Gastrocnemius medialis (tissue), 4 donors: ENCODE data around the gene CHRDL1. TPM values are rescaled to one million over a fixed set of nuclear protein-coding genes. Genes with fewer than 3 reads are reported as not detected.

Experiments
- ATAC-seq, 2 donors: fragments of 150-250 bp; one replicate each; pipeline ENCODE4 v1.9.1; 2016
- DNase-seq, 2 donors: peaks; one replicate each; pipeline ENCODE4 v3.0.0-alpha.2; 2019
- H3K27ac ChIP-seq, 4 donors: fragments of 200-600 bp; sonication (generic); 1 replicate in 1 of 4; 2 replicates in 3 of 4; pipeline ENCODE4 v1.5.1; 2016 to 2018; ENCODE audit warnings: mild to moderate bottlenecking in 2 of 4, moderate library complexity in 1 of 4
- H3K27me3 ChIP-seq, 3 donors: fragments of 200-600 bp; sonication (generic) in 2 of 3; 1 replicate in 1 of 3; 2 replicates in 2 of 3; pipeline versions ENCODE4 v1.5.1 to v1.6.0; 2016 to 2019; ENCODE audit warnings: mild to moderate bottlenecking in 1 of 3, moderate library complexity in 1 of 3
- H3K36me3 ChIP-seq, 2 donors: fragments of 200-600 bp; sonication (generic) in 1 of 2; one replicate each; pipeline ENCODE4 v1.5.1; 2017 to 2018
- H3K4me1 ChIP-seq, 2 donors: fragments of 200-600 bp; sonication (generic) in 1 of 2; one replicate each; pipeline ENCODE4 v1.5.1; 2016 to 2017; ENCODE audit warnings: mild to moderate bottlenecking in 2 of 2
- H3K4me3 ChIP-seq, 4 donors: fragments of 200-600 bp; sonication (generic) in 3 of 4; 1 replicate in 1 of 4; 2 replicates in 3 of 4; pipeline ENCODE4 v1.5.1; 2016 to 2019; ENCODE audit warnings: mild to moderate bottlenecking in 2 of 4
- H3K9me3 ChIP-seq, 3 donors: fragments of 200-600 bp; sonication (generic) in 2 of 3; 1 replicate in 1 of 3; 2 replicates in 2 of 3; pipeline ENCODE4 v1.5.1; 2016 to 2019
- POLR2A ChIP-seq, 2 donors: fragments of 450-650 bp; IDR thresholded peaks; one replicate each; pipeline ENCODE4 v1.6.1; 2017; ENCODE audit warnings: antibody characterized with exemption in 2 of 2, mild to moderate bottlenecking in 2 of 2, moderate library complexity in 2 of 2
- in situ Hi-C, 4 donors: fragments of 200-750 bp; cut with MboI; loops; one replicate each; pipeline versions ENCODE4 v1.15.0 to v1.8.0; 2017; ENCODE audit warnings: low sequenced_read_pairs in 4 of 4
- intact Hi-C: fragments of 100-400 bp; cut with DNase I; formaldehyde crosslinking; loops from one replicate; pipeline ENCODE4 v1.15.1; 2023; ENCODE audit warnings: low total_unique reads
- total RNA-seq, 4 donors: library from RNA; depleted of rRNA; stranded (reverse); fragments of >200 nt; gene quantifications; one replicate each; pipeline versions ENCODE4 v1.1.0 to v1.2.3, GENCODE V29; 2016
- TF ChIP-seq, protein P1 (sequence below), 5 experiments: fragments of 450-650 bp in 3 of 5; fragments of 200-600 bp in 2 of 5; sonication (generic) in 2 of 5; IDR thresholded peaks in 4 of 5; conservative IDR thresholded peaks in 1 of 5; 1 replicate in 4 of 5; 2 replicates in 1 of 5; pipeline ENCODE4 v1.5.1; 2016 to 2019; ENCODE audit warnings: antibody characterized with exemption in 5 of 5, mild to moderate bottlenecking in 3 of 5, moderate library complexity in 3 of 5

The CHRDL1 gene
- total RNA-seq, 4 donors from 2014 or later = 2.7 to 5.5 (median 3.0) TPM

GRCh38 chrX:110706446-110706845 is 89.2 kb downstream of the CHRDL1 start:
- intact Hi-C loops (no loop called here), in situ Hi-C loops (no loop called here)
- DNase-seq (no peak), ATAC-seq (no peak)
- Histone ChIP-seq H3K4me1 (no peaks in the 10 kb centered on the region), H3K4me3 (no peak overlapping the region), H3K36me3 (no peaks in the 10 kb centered on the region), H3K9me3 (no peaks in the 10 kb centered on the region), H3K27ac (no peak overlapping the region), H3K27me3 (no peaks in the 10 kb centered on the region)
- no peak for TF ChIP-seq POLR2A (IDR thresholded peaks at IDR 0.05)
- TF ChIP-seq, protein P1, sequence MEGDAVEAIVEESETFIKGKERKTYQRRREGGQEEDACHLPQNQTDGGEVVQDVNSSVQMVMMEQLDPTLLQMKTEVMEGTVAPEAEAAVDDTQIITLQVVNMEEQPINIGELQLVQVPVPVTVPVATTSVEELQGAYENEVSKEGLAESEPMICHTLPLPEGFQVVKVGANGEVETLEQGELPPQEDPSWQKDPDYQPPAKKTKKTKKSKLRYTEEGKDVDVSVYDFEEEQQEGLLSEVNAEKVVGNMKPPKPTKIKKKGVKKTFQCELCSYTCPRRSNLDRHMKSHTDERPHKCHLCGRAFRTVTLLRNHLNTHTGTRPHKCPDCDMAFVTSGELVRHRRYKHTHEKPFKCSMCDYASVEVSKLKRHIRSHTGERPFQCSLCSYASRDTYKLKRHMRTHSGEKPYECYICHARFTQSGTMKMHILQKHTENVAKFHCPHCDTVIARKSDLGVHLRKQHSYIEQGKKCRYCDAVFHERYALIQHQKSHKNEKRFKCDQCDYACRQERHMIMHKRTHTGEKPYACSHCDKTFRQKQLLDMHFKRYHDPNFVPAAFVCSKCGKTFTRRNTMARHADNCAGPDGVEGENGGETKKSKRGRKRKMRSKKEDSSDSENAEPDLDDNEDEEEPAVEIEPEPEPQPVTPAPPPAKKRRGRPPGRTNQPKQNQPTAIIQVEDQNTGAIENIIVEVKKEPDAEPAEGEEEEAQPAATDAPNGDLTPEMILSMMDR (IDR thresholded peaks at IDR 0.05 in 4 of 5, conservative IDR thresholded peaks at IDR 0.05 in 1 of 5) = no peak

DNA sequence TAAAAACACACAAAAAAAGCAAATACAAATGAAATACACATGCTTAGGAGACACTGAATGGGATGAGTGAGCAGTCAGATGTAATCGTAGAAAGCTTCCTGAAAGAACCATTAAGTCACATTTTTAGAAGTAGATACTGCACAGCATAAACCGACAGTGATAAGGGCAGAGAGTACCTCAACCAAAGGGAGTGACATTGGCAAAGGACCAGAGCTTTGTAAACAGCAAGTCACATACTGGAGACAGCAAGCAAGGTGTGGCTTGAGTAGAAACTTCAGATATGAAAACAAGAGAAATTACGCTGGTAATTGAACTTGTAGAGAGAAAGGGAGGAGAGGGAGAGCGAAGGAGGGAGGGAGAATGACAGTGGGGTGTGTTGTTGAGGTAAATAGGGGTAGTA is 92.0 kb downstream of the CHRDL1 start:
- no peaks in the 10 kb centered on the region for H3K27me3 ChIP-seq
- DNase-seq (no peak), ATAC-seq (no peak)
- TF ChIP-seq POLR2A (IDR thresholded peaks at IDR 0.05) = no peak
- no peaks in the 10 kb centered on the region for H3K36me3 ChIP-seq
- no peak overlapping the region for H3K27ac ChIP-seq
- intact Hi-C loops = no loop called here
- no peaks in the 10 kb centered on the region for H3K4me1 ChIP-seq
- in situ Hi-C loops = no loop called here
- no peak overlapping the region for H3K4me3 ChIP-seq
- no peaks in the 10 kb centered on the region for H3K9me3 ChIP-seq

DNA sequence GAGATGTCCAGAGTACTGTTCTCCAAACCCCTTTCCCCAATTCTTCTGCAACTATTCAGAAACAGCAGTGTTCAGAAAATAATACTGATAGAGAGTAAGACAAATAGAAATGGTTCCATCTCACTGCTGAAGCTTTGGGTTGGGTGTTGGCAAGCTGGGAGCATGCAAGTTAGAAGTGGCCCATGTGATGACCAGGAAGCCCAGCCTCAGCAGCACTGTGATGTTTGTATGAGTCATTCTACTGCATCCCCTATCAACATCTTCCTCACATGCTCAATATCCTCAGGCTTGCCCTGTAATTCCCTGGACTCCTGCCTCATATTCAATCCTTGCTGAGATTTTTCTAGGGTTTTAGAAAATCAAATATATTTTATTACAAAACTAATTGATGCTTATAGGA is 96.5 kb downstream of the CHRDL1 start:
- Histone ChIP-seq H3K4me3 (no peak overlapping the region), H3K4me1 (no peaks in the 10 kb centered on the region), H3K9me3 (no peaks in the 10 kb centered on the region), H3K36me3 (no peaks in the 10 kb centered on the region), H3K27me3 (no peaks in the 10 kb centered on the region), H3K27ac (no peak overlapping the region)
- DNase-seq (no peak), ATAC-seq (no peak)
- in situ Hi-C loops (no loop called here), intact Hi-C loops (no loop called here)
- TF ChIP-seq POLR2A (IDR thresholded peaks at IDR 0.05) = no peak

DNA sequence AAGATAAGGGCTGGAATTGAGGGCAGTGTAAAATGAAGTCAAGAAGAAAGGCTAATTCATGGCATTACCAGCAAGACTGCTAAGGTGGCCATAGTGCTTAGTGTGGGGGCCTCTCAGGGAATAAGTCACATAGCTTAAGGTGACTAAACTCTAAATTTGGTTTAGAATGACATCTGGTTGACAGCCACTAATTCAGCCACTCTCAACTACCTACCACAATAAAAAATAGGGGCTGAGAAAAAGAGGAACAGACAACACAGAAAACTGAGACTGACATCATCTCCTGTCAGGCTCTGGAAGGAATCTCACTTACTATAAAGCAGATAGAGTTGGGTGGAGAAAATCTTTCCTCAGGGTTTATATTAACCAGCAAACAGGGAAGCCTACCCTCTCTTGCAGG is 96.9 kb downstream of the CHRDL1 start:
- H3K4me3 ChIP-seq = no peak overlapping the region
- H3K9me3 ChIP-seq = no peaks in the 10 kb centered on the region
- in situ Hi-C loops = no loop called here
- H3K27me3 ChIP-seq = no peaks in the 10 kb centered on the region
- DNase-seq (no peak), ATAC-seq (no peak)
- H3K27ac ChIP-seq = no peak overlapping the region
- TF ChIP-seq, protein P1 (IDR thresholded peaks at IDR 0.05 in 4 of 5, conservative IDR thresholded peaks at IDR 0.05 in 1 of 5) = no peak
- no peak for TF ChIP-seq POLR2A (IDR thresholded peaks at IDR 0.05)
- intact Hi-C loops = no loop called here
- H3K4me1 ChIP-seq = no peaks in the 10 kb centered on the region
- H3K36me3 ChIP-seq = no peaks in the 10 kb centered on the region

DNA sequence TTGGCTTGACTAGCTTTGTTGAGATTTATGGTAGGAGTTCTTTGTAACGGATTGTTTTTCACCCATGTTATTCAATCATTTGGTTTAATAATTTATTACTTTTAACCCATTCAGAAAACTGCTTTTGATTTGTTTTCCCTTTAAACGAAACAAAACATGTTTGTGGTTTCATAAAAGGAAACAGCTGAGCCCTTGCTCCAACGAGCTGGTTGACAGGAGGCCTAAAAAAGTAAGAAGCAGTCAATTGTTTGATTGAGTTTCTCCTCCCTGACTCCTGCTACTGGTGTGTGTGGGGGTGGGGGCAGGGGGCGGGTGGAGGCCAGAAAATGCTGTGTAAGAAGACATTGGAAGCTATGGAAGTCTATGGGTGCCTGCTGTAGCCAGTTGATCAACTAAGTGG is 102.8 kb downstream of the CHRDL1 start:
- TF ChIP-seq POLR2A (IDR thresholded peaks at IDR 0.05) = no peak
- TF ChIP-seq, protein P1 (IDR thresholded peaks at IDR 0.05 in 4 of 5, conservative IDR thresholded peaks at IDR 0.05 in 1 of 5) = no peak
- Histone ChIP-seq H3K27ac (no peak overlapping the region), H3K27me3 (no peaks in the 10 kb centered on the region), H3K9me3 (no peaks in the 10 kb centered on the region), H3K4me1 (no peaks in the 10 kb centered on the region), H3K36me3 (no peaks in the 10 kb centered on the region), H3K4me3 (no peak overlapping the region)
- in situ Hi-C loops (no loop called here), intact Hi-C loops (no loop called here)
- ATAC-seq (no peak), DNase-seq (no peak)

DNA sequence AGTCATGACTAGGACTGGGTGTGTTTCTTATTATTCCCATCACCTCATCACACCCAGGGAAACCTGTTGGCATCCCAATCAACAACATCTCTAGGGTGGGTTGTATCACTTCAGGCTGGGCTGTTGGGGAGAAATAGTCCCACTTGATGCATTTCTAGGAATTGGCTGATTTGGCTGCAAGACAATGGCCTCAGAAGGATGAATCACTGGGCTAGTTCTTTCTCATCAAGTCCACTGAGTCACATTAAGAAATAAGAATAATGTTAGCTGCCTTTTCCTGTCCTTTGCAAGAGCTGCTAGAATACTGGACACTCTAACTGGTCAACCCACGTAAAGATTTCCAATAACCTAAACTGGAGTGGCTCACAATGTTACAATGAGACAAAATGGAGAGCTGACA is 104.2 kb downstream of the CHRDL1 start:
- intact Hi-C loops = no loop called here
- in situ Hi-C loops = no loop called here
- no peaks in the 10 kb centered on the region for H3K36me3 ChIP-seq
- H3K9me3 ChIP-seq = no peaks in the 10 kb centered on the region
- H3K4me1 ChIP-seq = no peaks in the 10 kb centered on the region
- H3K27me3 ChIP-seq = no peaks in the 10 kb centered on the region
- TF ChIP-seq, protein P1 (IDR thresholded peaks at IDR 0.05 in 4 of 5, conservative IDR thresholded peaks at IDR 0.05 in 1 of 5) = no peak
- no peak for TF ChIP-seq POLR2A (IDR thresholded peaks at IDR 0.05)
- H3K4me3 ChIP-seq = no peak overlapping the region
- H3K27ac ChIP-seq = no peak overlapping the region
- ATAC-seq (no peak), DNase-seq (no peak)
